HS-27A (cell line): ENCODE data around the gene FARS2.
"Not testable (repeated sequence)": the region's sequence is repeated elsewhere in the genome, so short reads cannot be mapped to it uniquely, and the experiment has no call there.

Experiments
- DNase-seq: peaks from one replicate; pipeline ENCODE4 v3.0.0-alpha.2; 2012; ENCODE audit warnings: low read depth, missing footprints

Gene FARS2

GRCh38 chr6:5765141-5765760 lies 503.9 kb downstream of the FARS2 start:
- no peak for DNase-seq

- DNase-seq: no peak
Measured at GRCh38 chr6:5766260-5766659, 504.9 kb downstream of the FARS2 start.

DNA sequence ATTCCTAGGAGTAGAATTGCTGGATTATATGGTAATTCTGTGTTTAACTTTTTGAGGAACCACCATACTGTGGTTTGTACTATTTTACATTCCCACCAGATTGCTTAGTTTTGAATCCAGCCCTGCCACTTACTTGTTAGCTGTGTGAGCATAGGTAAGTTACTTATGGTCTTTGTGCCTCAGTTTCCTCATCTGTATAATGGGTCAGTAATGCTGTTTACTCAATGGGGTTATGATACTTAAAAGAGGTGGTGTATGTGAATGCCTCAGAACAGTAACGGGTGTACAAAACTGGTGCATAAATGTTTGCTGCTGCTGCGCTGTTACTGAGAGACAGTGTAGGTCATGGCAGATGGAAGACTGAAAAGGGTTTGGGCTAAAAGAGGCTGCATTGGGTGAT lies 506.2 kb downstream of the FARS2 start:
- DNase-seq: no peak

DNA sequence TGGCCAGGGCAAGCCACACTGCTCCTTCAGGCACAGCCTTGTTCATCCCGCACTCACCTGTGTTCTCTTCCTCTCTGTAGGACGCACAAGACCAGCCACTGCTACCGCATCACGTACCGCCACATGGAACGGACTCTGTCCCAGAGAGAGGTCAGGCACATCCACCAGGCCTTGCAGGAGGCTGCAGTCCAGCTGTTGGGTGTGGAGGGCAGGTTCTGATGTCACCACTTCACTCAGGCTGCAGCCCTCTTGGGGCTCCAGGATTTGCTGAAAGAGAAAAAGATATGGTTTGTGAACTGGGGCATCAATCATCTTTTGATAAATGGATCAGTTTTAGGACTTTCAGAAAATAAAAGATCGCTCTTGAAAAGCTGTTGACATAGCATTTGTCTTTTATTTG lies 509.9 kb downstream of the FARS2 start:
- no peak for DNase-seq

DNA sequence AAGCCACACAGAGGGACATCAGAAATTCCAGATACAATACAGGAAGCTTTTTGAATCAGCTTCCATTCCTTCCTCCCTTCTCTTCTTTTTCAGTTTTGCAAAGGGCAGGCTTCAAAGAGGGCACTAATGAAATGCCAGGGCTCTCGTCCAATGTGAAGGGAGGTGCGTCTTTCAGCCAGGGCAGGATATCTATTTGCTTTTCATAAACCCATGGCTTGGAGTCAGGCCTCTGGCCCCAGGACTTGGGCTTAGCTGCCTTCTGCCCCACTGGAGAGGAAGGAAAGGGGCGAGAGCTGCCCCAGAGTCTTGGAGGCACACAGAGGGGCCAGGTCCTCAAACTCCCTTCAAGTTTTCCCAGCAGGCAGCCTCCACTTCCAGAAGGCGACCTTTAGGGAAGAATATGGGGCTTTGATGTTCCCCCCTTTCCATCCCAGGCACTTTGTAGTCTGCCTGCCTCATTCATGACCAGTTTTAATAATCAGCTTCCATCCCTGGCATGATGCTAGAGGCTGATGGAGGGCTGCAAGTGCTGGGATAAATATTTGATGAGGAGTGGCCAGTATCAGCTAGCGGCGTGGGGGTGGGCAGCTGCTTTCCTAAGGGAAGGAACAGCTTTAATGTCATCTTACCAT lies 510.6 kb downstream of the FARS2 start:
- DNase-seq: no peak

DNA sequence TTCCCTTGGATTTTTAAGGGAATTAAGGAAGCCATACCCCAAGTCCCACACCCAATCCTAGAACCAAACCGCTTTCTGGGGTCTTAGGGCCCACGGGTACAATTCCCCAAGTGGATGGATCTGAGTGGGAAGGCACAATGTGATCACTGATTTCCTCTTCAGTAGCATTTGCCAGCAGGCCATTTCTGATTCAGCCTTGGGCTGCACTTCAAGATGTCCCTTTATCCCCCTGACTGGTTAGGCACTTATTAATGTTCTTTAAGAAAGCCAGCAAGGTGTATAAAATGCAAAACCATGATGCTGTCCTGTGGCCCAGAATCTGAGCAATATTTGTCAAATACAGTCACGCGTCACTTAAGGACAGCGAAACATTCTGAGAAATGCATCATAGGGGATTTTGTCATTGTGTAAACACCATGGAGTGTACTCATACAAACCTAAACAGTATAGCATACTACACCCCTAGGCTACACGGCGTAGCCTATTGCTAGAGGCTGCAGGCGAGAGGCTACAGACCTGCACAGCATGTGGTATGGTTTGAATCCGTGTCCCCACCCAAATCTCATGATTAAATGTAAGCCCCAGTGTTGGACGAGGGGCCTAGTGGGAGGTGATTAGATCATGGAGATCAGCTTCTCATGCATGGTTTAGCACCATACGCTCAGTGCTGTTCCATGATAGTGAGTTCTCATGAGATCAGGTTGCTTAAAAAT lies 511.3 kb downstream of the FARS2 start:
- no peak for DNase-seq

DNA sequence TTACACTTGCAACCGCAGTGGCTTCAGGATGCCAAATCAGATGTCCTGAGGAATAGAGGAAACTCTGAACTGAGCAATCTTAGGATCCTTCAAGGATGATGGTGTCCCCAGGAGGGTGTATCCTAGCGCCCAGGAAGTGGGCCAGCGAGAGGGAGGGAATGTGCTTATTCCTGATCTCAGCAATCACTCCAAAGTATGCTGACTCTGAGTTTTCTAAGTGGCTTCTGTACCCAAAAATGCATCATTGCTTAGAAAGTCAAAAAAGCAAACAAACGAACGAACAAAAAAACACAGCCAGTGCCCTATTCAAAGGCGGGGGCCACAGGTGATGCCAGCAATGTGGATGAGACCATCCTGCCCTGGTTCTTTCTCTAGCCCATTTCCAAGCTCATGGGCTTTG lies 514.8 kb downstream of the FARS2 start:
- DNase-seq: no peak

GRCh38 chr6:5776706-5777390 lies 515.5 kb downstream of the FARS2 start:
- no peak for DNase-seq

- no peak for DNase-seq
Measured at GRCh38 chr6:5778317-5778857, 517.1 kb downstream of the FARS2 start.

DNA sequence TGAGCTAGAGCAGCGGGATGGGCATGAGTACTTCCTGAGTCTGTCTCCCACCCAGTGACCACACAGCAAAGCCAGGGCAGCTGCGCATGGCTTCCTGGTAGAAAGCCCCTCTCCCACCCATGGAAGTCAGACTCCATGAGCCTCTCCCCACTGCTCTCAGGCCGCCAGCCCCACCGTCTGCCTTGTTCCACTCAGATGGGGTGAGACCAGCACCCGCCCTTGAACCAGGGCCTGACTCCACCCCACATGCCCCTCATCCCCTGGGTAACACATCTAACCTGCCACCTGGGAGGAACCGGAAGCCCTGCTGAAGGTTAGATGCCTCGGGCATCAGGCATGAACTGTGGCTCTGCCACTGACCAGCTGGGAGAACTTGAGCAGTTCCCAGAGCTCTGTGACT lies 517.6 kb downstream of the FARS2 start:
- DNase-seq: no peak

- no peak for DNase-seq
Measured at GRCh38 chr6:5781019-5781418, 519.7 kb downstream of the FARS2 start.

DNA sequence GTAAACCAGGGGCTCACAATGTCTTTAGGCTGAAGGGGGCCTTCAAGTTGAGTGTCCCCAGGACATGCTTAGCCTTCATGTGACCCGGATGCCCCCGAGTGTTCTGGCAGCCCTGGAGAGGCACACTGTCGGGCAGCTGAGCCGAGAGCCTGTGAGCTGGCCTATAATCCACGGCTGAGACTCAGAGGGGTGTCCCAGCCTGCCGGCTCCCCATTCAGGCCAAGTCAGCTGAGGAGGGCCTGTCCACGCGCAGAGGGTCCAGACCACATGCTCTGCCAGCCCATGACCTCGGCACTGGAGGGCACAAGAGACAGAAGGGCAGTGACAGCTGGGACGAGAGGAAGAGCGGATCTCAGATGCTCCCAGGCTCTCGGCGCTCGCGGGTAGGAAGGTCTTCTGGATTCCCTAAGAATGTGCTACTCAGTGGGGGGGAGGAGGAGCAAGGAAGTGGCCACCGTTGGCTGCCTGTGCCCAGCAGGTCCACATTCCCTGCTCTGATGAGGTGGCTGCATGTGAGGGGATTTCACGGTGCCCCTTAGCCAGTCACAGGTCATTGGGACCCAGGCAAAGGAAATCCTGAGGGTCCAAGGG lies 520.7 kb downstream of the FARS2 start:
- no peak for DNase-seq

DNA sequence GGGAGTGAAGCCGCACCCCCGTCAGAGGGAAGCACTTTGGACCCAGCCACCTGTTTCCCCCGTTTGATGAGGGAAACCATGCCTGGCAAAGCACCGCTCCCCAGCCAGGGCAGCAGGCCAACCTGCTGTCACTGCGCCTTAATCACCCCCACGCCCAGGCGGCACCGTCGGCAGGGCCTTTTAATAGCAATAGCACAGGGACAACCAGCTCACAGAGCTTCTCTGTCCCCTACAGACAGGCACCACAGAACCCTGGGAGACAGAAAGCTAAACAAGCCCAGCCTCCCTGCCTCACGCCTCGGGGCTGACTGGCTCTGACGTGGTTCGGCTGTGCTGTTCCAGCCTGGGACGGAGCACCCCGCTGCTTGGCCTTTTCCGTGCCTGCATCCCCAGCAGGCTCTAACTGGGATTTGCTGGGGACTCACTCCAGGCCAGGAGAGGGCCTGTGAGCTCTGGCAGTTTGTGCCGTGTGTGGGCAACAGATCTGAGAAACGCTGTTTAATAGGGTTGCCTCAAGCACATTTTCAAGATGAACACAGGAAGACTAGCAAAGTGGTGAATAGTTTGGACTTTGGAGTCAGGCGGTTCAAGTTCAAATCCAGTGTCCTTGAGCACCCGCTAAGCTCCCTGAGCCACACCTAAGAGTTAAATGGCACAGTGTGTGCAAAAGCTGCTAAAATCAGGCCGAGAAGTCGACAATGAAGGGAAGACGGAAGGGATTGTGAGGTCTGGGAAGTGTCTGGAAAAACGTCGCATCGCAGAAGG lies 521.7 kb downstream of the FARS2 start:
- DNase-seq: no peak

DNA sequence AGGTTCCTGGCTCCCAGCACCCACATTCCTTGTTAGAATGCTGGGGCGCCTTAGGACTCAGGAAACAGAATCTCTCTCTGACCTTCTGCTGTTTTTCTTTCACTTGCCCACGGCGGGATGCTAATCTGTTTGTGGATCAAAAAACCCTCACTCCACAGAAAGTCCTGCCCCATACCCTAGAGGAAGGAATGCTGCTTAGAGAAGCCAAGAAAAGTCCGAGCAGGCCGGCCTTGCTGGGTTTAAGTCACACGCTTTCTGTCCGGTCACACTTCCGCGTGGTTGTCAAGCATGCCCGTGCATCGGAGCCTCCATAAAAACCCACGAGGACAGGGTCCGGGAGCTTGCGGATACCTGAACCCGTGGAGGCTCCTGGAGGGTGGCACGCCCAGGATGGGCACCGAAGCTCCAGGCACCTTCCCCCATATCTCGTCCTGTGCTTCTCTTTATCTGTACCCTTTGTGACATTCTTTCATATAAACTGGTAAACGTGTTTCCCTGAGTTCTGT lies 522.3 kb downstream of the FARS2 start:
- DNase-seq: no peak

- no peak for DNase-seq
Measured at GRCh38 chr6:5785249-5785648, 523.9 kb downstream of the FARS2 start.

DNA sequence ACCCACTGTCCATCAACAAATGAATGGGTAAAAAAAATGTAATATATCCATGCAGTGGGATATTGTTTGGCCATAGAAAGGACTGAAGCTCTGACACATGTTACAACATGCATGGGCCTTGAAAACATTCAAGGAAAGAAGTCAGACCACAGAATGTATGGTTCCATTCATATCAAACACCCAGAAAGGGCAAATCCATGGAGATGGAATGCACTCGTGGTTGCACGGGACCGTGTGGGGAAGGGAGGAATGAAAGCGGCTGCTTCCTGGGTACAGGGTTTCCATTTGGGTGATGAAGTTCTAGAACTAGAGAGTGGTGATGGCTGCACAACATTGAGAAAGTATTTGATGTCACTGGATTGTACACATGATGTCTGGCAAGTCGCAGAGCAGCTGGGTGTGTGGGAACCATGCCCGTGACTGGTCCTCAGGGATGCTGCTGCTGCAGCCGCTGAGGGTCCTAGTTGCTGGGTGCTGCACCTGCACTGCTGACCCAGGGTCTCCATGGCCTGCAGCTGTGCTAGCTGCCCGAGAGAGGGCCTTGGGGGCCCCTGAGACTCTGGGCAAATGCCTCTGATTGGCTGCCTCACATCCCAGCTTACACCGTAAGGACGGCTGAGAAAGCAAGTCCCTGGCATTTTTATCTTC lies 525.1 kb downstream of the FARS2 start:
- DNase-seq: no peak

DNA sequence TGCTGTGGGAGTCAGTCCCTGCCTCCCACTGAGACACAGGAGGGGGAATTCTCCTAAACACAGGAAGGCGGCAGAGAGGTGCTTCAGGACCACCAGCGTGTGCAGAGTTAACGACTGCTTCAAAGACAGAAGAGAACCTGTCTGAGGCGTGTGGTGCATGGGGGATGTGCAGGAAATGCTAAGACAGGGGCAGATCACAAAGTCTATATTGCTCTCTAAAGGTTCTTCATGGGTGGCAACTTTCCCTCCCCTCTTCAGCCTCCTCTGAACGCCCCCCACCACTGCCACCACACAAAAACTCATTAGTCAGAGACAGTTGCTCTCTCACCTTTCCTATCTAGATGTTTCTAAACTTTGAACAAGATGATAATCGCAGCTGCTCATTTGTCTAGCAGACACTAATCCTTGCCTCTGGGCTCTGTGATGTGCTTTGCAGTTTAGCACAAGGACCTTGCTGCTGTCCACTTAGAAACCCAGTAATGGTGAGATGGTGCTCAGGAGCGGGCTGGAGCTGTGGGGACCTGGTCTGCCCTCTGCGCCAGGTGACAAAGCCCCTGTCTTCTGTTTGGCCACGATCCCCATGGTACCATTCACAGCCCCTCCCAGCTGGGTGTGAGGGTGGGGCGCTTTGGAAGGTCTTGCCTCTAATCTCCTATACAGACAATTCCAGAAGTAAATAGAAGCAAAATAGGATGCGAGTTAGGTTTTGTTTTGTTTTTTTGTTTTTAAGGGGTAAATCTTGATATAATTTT lies 525.8 kb downstream of the FARS2 start:
- DNase-seq: no peak

GRCh38 chr6:5789426-5789825 lies 528.1 kb downstream of the FARS2 start:
- not testable (repeated sequence) for DNase-seq

- DNase-seq: not testable (repeated sequence)
Measured at GRCh38 chr6:5796555-5796954, 535.2 kb downstream of the FARS2 start.

- not testable (repeated sequence) for DNase-seq
Measured at GRCh38 chr6:5806406-5806805, 545.1 kb downstream of the FARS2 start.
